DND-41 (cell line): ENCODE data around the gene EFNA3.

Experiments used
- ATAC-seq: fragments of 200-7000 bp; cut with Tn5 transposase; 3 replicates; pipeline ENCODE4 v1.9.1; 2021; ENCODE audit warnings: low read depth; ENCODE audit not compliant: insufficient read depth
- DNase-seq: peaks from one replicate; pipeline ENCODE4 v3.0.0-alpha.2; 2020
- H2AFZ ChIP-seq: 2 replicates; pipeline ENCODE4 v1.6.0; 2012; ENCODE audit warnings: low read depth, low read length
- H3K27ac ChIP-seq: 2 replicates; pipeline ENCODE4 v1.5.1; 2012; ENCODE audit warnings: low read length, inconsistent platforms
- H3K27me3 ChIP-seq: fragments of 200-600 bp; sonication (generic); 2 replicates; pipeline ENCODE4 v1.6.0; 2012; ENCODE audit warnings: low read length, mild to moderate bottlenecking, inconsistent platforms; ENCODE audit not compliant: insufficient read depth, poor library complexity
- H3K36me3 ChIP-seq: 2 replicates; pipeline ENCODE4 v1.5.1; 2012; ENCODE audit warnings: low read length, inconsistent platforms; ENCODE audit not compliant: insufficient read depth
- H3K4me1 ChIP-seq: 2 replicates; pipeline ENCODE4 v1.5.1; 2012; ENCODE audit warnings: mild to moderate bottlenecking, low read length; ENCODE audit not compliant: insufficient read depth
- H3K4me2 ChIP-seq: 2 replicates; pipeline ENCODE4 v1.6.0; 2012; ENCODE audit warnings: mild to moderate bottlenecking, moderate library complexity, low read length, inconsistent platforms; ENCODE audit not compliant: insufficient read depth
- H3K4me3 ChIP-seq, 2 experiments: fragments of 200-600 bp in 1 of 2; shearing (Covaris generic) in 1 of 2; 2 replicates each; pipeline ENCODE4 v1.5.1; 2012 to 2016; ENCODE audit warnings: inconsistent platforms in 2 of 2, low read length in 2 of 2, mild to moderate bottlenecking in 2 of 2, low read depth in 1 of 2, moderate library complexity in 1 of 2
- H3K79me2 ChIP-seq: 2 replicates; pipeline ENCODE4 v1.6.0; 2012; ENCODE audit warnings: low read length, inconsistent platforms; ENCODE audit not compliant: insufficient read depth
- H3K9ac ChIP-seq: 2 replicates; pipeline ENCODE4 v1.6.0; 2012; ENCODE audit warnings: low read depth, mild to moderate bottlenecking, inconsistent platforms, low read length, moderate library complexity
- H3K9me3 ChIP-seq: 2 replicates; pipeline ENCODE4 v1.5.1; 2012; ENCODE audit warnings: low read length, moderate library complexity, mild to moderate bottlenecking, inconsistent platforms; ENCODE audit not compliant: insufficient read depth, severe bottlenecking
- H4K20me1 ChIP-seq: 2 replicates; pipeline ENCODE4 v1.6.0; 2012; ENCODE audit warnings: low read length; ENCODE audit not compliant: insufficient read depth
- EZH2 ChIP-seq: IDR thresholded peaks from 3 replicates; pipeline ENCODE4 v1.6.1; 2012; ENCODE audit warnings: borderline replicate concordance, low read depth, mild to moderate bottlenecking, moderate library complexity, low read length, inconsistent platforms; ENCODE audit not compliant: severe bottlenecking
- TF ChIP-seq, protein P1 (sequence below): IDR thresholded peaks from 2 replicates; pipeline ENCODE4 v1.5.1; 2012; ENCODE audit warnings: borderline replicate concordance, low read length, moderate library complexity, mild to moderate bottlenecking; ENCODE audit not compliant: poor library complexity, severe bottlenecking; ENCODE audit errors: extremely low read depth

The EFNA3 gene

GRCh38 chr1:155030899-155031298 lies 47.7 kb upstream of the EFNA3 start:
- Histone ChIP-seq H3K79me2 (no peaks in the 10 kb centered on the region), H3K4me2 (no peak overlapping the region), H3K27me3 (peaks cover 25% of the 10 kb centered on the region), H3K9ac (no peak overlapping the region), H3K4me1 (no peaks in the 10 kb centered on the region), H3K36me3 (no peaks in the 10 kb centered on the region), H3K27ac (no peak overlapping the region), H3K9me3 (no peaks in the 10 kb centered on the region), H2AFZ (no peak overlapping the region), H4K20me1 (peaks cover 7% of the 10 kb centered on the region; the same call in 1 of the 2 replicates), H3K4me3 (no peak overlapping the region)
- ATAC-seq (no peak), DNase-seq (no peak)
- no peak for TF ChIP-seq EZH2
- TF ChIP-seq, protein P1, sequence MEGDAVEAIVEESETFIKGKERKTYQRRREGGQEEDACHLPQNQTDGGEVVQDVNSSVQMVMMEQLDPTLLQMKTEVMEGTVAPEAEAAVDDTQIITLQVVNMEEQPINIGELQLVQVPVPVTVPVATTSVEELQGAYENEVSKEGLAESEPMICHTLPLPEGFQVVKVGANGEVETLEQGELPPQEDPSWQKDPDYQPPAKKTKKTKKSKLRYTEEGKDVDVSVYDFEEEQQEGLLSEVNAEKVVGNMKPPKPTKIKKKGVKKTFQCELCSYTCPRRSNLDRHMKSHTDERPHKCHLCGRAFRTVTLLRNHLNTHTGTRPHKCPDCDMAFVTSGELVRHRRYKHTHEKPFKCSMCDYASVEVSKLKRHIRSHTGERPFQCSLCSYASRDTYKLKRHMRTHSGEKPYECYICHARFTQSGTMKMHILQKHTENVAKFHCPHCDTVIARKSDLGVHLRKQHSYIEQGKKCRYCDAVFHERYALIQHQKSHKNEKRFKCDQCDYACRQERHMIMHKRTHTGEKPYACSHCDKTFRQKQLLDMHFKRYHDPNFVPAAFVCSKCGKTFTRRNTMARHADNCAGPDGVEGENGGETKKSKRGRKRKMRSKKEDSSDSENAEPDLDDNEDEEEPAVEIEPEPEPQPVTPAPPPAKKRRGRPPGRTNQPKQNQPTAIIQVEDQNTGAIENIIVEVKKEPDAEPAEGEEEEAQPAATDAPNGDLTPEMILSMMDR: no peak

DNA sequence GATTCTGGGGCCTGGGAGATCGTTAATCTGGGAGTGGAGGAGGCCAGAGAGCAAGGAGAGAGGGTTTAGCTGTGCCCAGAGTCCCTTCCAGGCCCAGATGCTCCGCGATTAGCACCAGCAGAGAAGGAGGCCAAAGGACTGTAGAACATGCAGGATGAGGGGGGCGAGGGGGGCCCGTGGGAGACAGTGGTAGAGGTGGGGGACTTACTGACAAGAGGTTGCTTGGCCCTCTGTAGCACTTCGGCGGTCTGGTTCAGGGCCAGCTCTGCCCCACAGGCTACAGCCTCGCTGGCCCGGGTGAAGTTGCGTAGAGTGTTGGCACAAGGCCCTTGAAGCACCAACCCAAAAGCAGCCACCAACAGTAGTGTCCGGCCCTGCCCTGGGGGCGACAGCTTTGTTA lies 45.8 kb upstream of the EFNA3 start:
- DNase-seq: no peak
- Histone ChIP-seq H3K9me3 (no peaks in the 10 kb centered on the region), H3K9ac (no peak overlapping the region), H3K27me3 (peaks cover 28% of the 10 kb centered on the region), H3K4me2 (no peak overlapping the region), H3K36me3 (no peaks in the 10 kb centered on the region), H3K4me3 (no peak overlapping the region), H2AFZ (no peak overlapping the region), H3K4me1 (no peaks in the 10 kb centered on the region), H3K27ac (no peak overlapping the region), H3K79me2 (no peaks in the 10 kb centered on the region), H4K20me1 (peaks cover 12% of the 10 kb centered on the region; the same call in 1 of the 2 replicates)
- no peak for ATAC-seq
- TF ChIP-seq EZH2: no peak
- TF ChIP-seq, protein P1: no peak

DNA sequence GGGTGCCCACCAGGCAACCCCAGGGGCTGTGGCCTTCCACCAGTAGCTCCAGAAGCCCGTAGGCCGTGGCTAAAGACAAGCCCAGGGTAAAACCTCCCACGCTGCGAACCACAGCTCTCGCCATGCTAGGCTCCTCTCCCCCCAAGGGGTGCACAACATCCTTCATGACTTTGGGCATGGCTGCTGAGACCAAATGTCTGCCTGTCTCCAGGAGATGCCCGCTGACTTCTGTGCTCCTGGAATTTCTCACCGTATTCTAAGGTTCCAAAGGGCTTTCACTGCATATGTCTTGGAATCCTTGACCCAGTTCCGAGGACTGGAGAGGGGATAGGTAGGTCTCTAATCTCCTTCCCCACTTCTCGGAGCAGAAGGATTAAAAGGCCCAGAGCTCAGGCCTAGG lies 45.1 kb upstream of the EFNA3 start, which contains the start of the genes DCST1 and DCST2:
Gene DCST1 (plus strand): TSS at position 301 of the 400 bp plus-strand sequence. CDS start 213 bp downstream, outside the sequence.
Gene DCST2 (minus strand): TSS at position 258 of the 400 bp plus-strand sequence. CDS start 80 bp downstream, at position 178.
- DNase-seq: no peak
- Histone ChIP-seq H3K27me3 (peaks cover 34% of the 10 kb centered on the region), H3K4me2 (no peak within 1 kb of the TSS), H3K4me1 (no peaks in the 10 kb centered on the region), H3K27ac (no peak within 1 kb of the TSS), H4K20me1 (peaks cover 12% of the 10 kb centered on the region; the same call in 1 of the 2 replicates), H3K79me2 (no peaks in the 10 kb centered on the region), H2AFZ (no peak within 1 kb of the TSS), H3K4me3 (no peak within 1 kb of the TSS), H3K36me3 (no peaks in the 10 kb centered on the region), H3K9ac (no peak within 1 kb of the TSS), H3K9me3 (no peaks in the 10 kb centered on the region)
- no peak for ATAC-seq
- no peak for TF ChIP-seq EZH2
- TF ChIP-seq, protein P1: no peak
